DMS 273 (cell line): ENCODE data around the gene CFTR.
A peak's percentile ranks its signal among the peaks of the same experiment; 100 is the strongest.

Source experiments
- DNase-seq: peaks from one replicate; lab custom pipeline; 2025; ENCODE audit not compliant: unreplicated experiment; lab: John Stamatoyannopoulos, UW

CFTR gene

DNA sequence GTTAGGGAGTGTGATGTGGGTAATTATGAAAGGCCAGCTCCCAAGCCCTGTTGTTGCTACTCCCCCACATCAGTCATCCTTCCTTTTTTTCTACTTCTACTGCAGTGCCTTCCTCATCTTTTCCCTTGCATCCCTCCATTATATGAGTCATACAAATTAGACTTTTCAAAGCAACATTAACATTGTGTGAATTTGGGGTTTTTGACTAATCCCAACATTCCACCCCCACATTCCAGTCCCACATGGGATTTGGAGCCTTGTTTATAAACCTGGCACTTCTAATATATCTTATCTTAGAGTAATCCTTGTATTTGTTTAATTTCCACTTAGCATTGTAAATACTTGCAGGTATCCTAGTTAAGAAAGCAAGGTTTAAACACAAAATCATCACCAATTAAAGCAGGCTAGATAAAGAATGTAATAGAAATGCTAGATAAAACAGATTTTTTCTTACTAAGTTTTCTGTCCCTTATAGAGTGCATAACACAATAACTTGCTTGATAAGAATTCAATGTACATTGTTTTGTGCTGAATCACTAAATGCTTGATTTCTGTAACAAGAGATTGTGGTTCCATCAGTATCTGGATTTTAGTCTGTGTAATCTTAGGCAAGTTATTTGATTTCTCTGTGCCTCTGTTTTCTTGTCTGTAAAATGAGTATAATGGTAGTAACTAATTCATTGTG lies 165.8 kb downstream of the CFTR start:
- DNase-seq = no peak

DNA sequence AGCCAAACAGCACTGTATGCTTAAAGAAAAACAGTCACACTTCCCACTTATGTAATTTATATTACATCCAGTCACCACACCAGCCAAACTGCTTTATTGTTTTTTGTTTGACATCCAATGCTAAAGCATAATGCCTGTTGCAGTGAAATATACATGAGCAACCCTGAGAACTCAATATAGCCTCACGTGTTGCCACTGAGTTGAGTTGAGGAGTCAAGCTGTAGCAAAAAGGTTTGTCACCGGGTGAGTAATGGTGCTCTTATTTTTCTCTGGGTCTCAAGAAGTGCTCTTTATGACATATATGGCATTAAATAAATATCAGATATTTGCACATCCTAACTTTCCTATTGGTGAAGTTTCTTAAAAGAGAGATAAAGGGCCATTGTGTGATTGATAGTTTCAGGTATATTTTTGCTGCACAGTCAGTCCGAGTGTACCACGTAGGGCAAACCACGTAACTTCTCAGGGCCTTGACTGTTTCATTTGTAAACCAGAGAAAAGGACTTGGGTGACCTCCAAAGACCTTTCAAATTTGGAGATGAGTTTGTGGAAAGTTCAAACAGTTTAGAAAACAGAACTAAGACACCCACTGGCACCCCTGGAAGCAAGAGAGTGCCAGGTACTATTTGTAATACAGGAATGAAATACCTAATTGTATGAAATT lies 168.5 kb downstream of the CFTR start:
- no peak for DNase-seq

DNA sequence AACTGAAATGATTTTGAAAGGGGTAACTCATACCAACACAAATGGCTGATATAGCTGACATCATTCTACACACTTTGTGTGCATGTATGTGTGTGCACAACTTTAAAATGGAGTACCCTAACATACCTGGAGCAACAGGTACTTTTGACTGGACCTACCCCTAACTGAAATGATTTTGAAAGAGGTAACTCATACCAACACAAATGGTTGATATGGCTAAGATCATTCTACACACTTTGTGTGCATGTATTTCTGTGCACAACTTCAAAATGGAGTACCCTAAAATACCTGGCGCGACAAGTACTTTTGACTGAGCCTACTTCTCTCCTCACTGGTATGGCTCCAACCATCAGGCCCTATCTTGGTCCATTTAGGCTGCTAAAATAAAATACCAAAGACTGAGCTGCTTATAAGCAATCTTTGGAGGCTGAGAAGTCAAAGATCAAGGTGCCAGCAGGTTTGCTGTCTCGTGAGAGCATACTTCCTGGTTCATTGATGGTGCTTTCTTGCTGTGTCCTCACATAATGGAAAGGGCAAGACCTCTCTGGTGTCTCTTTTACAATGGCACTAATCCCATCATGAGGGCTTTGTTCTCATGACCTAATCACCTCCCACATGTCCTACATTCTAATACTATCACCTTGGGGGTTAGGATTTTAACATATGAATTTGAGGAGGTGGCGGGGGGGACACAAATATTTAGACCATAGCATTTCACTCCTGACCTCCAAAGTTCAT lies 173.3 kb downstream of the CFTR start:
- no peak for DNase-seq

GRCh38 chr7:117654780-117655179 lies 175.0 kb downstream of the CFTR start:
- no peak for DNase-seq

DNA sequence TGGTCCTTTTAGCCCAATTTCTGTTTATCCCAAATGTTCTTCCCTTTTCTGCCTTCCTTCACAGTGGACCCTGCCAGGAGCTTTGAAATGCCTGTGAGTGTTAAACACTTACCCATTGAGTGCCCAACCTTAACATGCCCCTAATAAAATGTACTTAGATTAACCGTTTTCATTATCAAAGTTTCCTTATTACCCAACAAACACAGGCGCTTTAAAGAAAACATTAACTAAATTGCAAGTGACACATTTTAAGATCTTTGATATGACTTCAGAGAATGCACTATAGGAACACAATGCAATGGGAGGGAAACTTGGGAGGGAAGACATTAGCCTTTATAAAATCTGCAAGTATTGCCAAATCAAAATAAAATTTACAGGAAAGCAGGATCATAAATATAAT lies 177.0 kb downstream of the CFTR start:
- no peak for DNase-seq

GRCh38 chr7:117659531-117660011 lies 179.7 kb downstream of the CFTR start:
- no peak for DNase-seq

- DNase-seq = no peak
Measured at GRCh38 chr7:117661328-117661727, 181.5 kb downstream of the CFTR start.

GRCh38 chr7:117664047-117664446 lies 184.2 kb downstream of the CFTR start:
- DNase-seq = no peak

GRCh38 chr7:117665368-117665767 lies 185.5 kb downstream of the CFTR start:
- DNase-seq = no peak

DNA sequence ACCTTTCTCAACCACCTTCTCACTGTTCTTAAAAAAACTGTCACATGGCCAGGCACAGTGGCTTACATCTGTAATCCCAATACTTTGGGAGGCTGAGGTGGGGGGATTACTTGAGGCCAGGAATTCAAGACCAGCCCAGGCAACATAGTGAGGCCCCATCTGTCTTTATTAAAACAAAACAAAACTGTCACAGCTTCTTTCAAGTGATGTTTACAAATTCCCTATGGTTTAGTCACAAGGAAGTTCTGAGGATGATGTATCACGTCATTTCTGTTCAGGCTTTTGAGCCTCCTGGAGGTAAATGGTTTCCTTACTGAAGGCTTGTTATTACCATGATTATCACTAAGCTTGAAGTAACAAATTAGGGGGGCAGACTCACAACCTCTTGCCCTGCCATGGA lies 186.2 kb downstream of the CFTR start:
- no peak for DNase-seq

GRCh38 chr7:117666689-117667088 lies 186.9 kb downstream of the CFTR start:
- DNase-seq = no peak

- no peak for DNase-seq
Measured at GRCh38 chr7:117667456-117667855, 187.6 kb downstream of the CFTR start.

GRCh38 chr7:117669818-117670217 lies 190.0 kb downstream of the CFTR start:
- no peak for DNase-seq

- DNase-seq = no peak
Measured at GRCh38 chr7:117672453-117672852, 192.6 kb downstream of the CFTR start.

GRCh38 chr7:117673367-117673766 lies 193.5 kb downstream of the CFTR start:
- no peak for DNase-seq

- DNase-seq = peak; percentile 53
Measured at GRCh38 chr7:117673839-117674238, 194.0 kb downstream of the CFTR start.

DNA sequence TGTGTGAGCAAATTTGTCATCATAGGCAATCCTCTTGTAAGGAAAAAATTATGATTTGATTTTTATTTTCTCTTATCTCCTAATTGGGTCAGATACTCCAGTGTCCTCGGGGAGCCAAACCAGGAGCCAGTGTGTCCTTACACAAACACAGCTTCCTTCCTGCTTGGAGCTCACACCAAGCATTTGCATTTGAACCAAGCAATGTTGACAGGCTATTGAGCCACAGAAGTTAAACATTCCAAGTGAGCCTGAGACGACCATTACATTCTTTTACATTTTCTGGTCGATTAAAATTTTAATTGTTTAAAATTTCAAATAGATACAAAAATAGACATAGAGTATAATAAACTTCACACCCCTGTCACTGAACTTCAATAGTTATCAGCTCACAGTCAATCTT lies 194.8 kb downstream of the CFTR start:
- no peak for DNase-seq

GRCh38 chr7:117675497-117676435 lies 195.9 kb downstream of the CFTR start:
- no peak for DNase-seq

- no peak for DNase-seq
Measured at GRCh38 chr7:117679120-117679519, 199.3 kb downstream of the CFTR start.

GRCh38 chr7:117682681-117683385 lies 203.0 kb downstream of the CFTR start:
- no peak for DNase-seq
